OCI-LY1 (cell line): ENCODE data around the gene FAM83F.
A peak's percentile ranks its signal among the peaks of the same experiment; 100 is the strongest.

Experiments used
- H2AFZ ChIP-seq: fragments of 200-600 bp; sonication (generic), shearing (Covaris generic); 2 replicates; pipeline ENCODE4 v1.6.0; 2014; ENCODE audit warnings: antibody characterized with exemption, mild to moderate bottlenecking, low read length
- H3F3A ChIP-seq: fragments of 200-600 bp; sonication (generic), shearing (Covaris generic); 2 replicates; pipeline ENCODE4 v1.6.0; 2014; ENCODE audit warnings: mild to moderate bottlenecking, antibody characterized with exemption, low read length, moderate library complexity; ENCODE audit not compliant: insufficient read depth
- H3K27ac ChIP-seq: fragments of 200-600 bp; sonication (generic); 2 replicates; pipeline ENCODE4 v1.5.1; 2014; ENCODE audit warnings: low read length, mixed run types, mild to moderate bottlenecking, low read depth; ENCODE audit not compliant: poor library complexity, severe bottlenecking
- H3K27me3 ChIP-seq: fragments of 200-600 bp; sonication (generic); 2 replicates; pipeline ENCODE4 v1.6.0; 2014; ENCODE audit warnings: antibody characterized with exemption, mild to moderate bottlenecking, low read length, moderate library complexity; ENCODE audit not compliant: insufficient read depth
- H3K36me3 ChIP-seq: fragments of 200-600 bp; sonication (generic); 2 replicates; pipeline ENCODE4 v1.6.1; 2014; ENCODE audit warnings: mild to moderate bottlenecking, antibody characterized with exemption, low read length, moderate library complexity, mixed read lengths; ENCODE audit not compliant: insufficient read depth
- H3K4me1 ChIP-seq: fragments of 200-600 bp; sonication (generic); 2 replicates; pipeline ENCODE4 v1.5.1; 2014; ENCODE audit warnings: mild to moderate bottlenecking, low read length, moderate library complexity; ENCODE audit not compliant: insufficient read depth, severe bottlenecking
- H3K4me2 ChIP-seq: fragments of 200-600 bp; sonication (generic), shearing (Covaris generic); 2 replicates; pipeline ENCODE4 v1.6.1; 2014; ENCODE audit warnings: low read length
- H3K4me3 ChIP-seq: fragments of 200-600 bp; sonication (generic); 2 replicates; pipeline ENCODE4 v1.5.1; 2014; ENCODE audit warnings: low read length, low read depth, mild to moderate bottlenecking, mixed read lengths; ENCODE audit not compliant: poor library complexity, severe bottlenecking
- H3K79me2 ChIP-seq: fragments of 200-600 bp; shearing (Covaris generic); 2 replicates; pipeline ENCODE4 v1.6.1; 2016; ENCODE audit warnings: mixed run types, low read length, mixed read lengths; ENCODE audit not compliant: insufficient read depth
- H3K9ac ChIP-seq: fragments of 200-600 bp; sonication (generic), shearing (Covaris generic); 2 replicates; pipeline ENCODE4 v1.6.1; 2014; ENCODE audit warnings: mild to moderate bottlenecking, low read length, mixed read lengths
- H3K9me2 ChIP-seq: fragments of 200-600 bp; sonication (generic), shearing (Covaris generic); 2 replicates; pipeline ENCODE4 v1.6.1; 2014; ENCODE audit warnings: low read depth, mild to moderate bottlenecking, low read length, mixed read lengths
- H3K9me3 ChIP-seq: fragments of 200-600 bp; shearing (Covaris generic); 2 replicates; pipeline ENCODE4 v1.6.1; 2014; ENCODE audit warnings: low read length, mixed read lengths
- H4K20me1 ChIP-seq: fragments of 200-600 bp; sonication (generic), shearing (Covaris generic); 2 replicates; pipeline ENCODE4 v1.6.0; 2016; ENCODE audit warnings: mild to moderate bottlenecking, low read length; ENCODE audit not compliant: insufficient read depth
- EZH2 ChIP-seq: fragments of 200-600 bp; sonication (generic), shearing (Covaris generic); IDR thresholded peaks from 2 replicates; pipeline ENCODE4 v1.8.0; 2017; ENCODE audit warnings: borderline replicate concordance, mixed run types, mild to moderate bottlenecking, antibody characterized with exemption, low read length, moderate library complexity, mixed read lengths
- TF ChIP-seq, protein P1 (sequence below): fragments of 200-600 bp; sonication (generic), shearing (Covaris generic); IDR thresholded peaks from 2 replicates; pipeline ENCODE4 v1.5.1; 2017; ENCODE audit warnings: mild to moderate bottlenecking, antibody characterized with exemption, low read length, moderate library complexity, mixed read lengths

The FAM83F gene

DNA sequence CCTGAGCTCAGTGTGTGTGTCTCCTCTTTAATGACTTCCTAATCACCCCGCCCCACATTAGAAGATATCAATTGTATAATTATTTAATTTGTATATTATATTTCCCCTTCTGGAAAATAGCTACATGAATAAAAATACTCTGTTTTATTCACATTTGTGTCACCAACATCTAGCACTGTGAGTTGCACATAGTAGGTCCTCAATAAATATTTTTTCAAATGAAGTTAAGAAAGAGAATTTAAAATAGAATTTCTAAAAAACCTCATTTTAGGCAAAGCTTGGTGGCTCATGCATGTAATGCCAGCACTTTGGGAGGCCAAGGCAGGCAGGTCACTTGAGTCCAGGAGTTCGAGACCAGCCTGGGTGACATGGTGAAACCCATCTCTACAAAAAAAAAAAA, 59.7 kb downstream of the FAM83F start:
- no peaks in the 10 kb centered on the region for H3K27me3 ChIP-seq
- H3K9me2 ChIP-seq, result no peaks in the 10 kb centered on the region
- peak overlapping the region; percentile 97 for H3K27ac ChIP-seq
- H3K9me3 ChIP-seq, result no peaks in the 10 kb centered on the region
- no peak overlapping the region for H3K4me3 ChIP-seq
- H3K4me1 ChIP-seq, result peaks cover 84% of the 10 kb centered on the region
- H4K20me1 ChIP-seq, result no peaks in the 10 kb centered on the region
- no peak overlapping the region for H3K4me2 ChIP-seq
- TF ChIP-seq, protein P1, sequence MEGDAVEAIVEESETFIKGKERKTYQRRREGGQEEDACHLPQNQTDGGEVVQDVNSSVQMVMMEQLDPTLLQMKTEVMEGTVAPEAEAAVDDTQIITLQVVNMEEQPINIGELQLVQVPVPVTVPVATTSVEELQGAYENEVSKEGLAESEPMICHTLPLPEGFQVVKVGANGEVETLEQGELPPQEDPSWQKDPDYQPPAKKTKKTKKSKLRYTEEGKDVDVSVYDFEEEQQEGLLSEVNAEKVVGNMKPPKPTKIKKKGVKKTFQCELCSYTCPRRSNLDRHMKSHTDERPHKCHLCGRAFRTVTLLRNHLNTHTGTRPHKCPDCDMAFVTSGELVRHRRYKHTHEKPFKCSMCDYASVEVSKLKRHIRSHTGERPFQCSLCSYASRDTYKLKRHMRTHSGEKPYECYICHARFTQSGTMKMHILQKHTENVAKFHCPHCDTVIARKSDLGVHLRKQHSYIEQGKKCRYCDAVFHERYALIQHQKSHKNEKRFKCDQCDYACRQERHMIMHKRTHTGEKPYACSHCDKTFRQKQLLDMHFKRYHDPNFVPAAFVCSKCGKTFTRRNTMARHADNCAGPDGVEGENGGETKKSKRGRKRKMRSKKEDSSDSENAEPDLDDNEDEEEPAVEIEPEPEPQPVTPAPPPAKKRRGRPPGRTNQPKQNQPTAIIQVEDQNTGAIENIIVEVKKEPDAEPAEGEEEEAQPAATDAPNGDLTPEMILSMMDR, result no peak
- no peak for TF ChIP-seq EZH2
- no peaks in the 10 kb centered on the region for H3K36me3 ChIP-seq
- no peak overlapping the region for H3K9ac ChIP-seq
- 0 out of 2 replicates have a peak, but pooled peaks cover 2% of the 10 kb centered on the region for H3F3A ChIP-seq
- H3K79me2 ChIP-seq, result peaks cover 76% of the 10 kb centered on the region
- no peak overlapping the region for H2AFZ ChIP-seq

DNA sequence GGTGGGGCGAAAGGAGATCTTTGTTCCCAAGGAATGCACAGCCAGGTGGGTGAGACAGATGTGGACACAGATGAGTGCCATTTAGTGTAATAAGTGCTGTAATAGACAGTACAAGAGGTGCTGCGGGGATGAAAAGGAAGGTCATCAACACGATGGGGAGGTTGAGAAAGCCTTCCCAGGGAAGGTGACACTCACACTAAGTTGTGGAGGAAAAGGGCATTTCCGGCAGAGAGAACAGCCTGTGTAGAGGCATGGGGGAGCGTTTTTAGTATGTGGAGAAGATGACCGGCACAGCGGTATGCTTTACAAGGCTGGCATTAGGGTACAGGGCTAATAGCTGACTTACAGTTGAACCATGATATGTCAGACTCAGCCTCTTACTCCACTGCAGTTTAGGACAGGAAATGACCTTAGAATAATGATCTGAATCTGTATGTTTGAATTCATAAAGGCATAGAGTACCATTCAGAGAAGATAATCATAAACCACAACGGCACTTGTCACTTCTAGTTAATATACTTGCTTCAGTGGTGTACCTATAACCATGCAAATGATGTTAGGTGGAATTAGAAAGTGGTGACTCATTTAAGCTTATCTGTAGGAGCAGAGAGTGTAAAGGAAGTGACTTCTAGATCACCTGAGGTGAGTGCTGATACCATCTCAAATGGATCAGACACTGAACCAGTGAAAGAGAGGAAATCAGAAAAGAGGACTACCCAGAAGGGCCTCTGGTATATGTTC, 60.6 kb downstream of the FAM83F start:
- H3K4me3 ChIP-seq, result peak overlapping the region; percentile 39
- H2AFZ ChIP-seq, result no peak overlapping the region
- H3K27ac ChIP-seq, result peak overlapping the region; percentile 85
- H3K36me3 ChIP-seq, result no peaks in the 10 kb centered on the region
- no peaks in the 10 kb centered on the region for H3K27me3 ChIP-seq
- H3K4me1 ChIP-seq, result peaks cover 76% of the 10 kb centered on the region
- no peaks in the 10 kb centered on the region for H3K9me2 ChIP-seq
- H4K20me1 ChIP-seq, result no peaks in the 10 kb centered on the region
- TF ChIP-seq, protein P1, result no peak
- TF ChIP-seq EZH2, result no peak
- peak overlapping the region; percentile 15; the same call in 1 of the 2 replicates for H3K9ac ChIP-seq
- H3K9me3 ChIP-seq, result no peaks in the 10 kb centered on the region
- H3K79me2 ChIP-seq, result peaks cover 82% of the 10 kb centered on the region
- H3K4me2 ChIP-seq, result peak overlapping the region; percentile 54
- H3F3A ChIP-seq, result no peaks in the 10 kb centered on the region

DNA sequence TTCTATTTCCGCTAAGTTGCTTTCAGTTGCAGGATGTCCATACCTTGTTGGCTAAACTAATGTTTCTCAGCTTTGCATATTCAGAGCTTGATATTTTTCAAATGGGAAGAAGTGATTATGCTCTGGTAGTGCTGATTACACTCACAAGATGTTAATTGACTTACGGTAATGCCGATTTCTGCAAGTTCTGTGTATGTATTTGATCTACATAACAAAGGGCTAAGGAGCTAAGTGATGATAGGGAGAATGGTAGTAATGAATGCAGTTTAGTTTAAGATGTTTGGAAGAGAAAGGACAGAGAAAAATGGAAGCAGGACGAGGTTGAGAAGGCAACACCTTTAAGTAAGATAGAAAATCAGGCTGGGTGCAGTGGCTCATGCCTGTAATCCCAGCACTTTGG, 61.4 kb downstream of the FAM83F start:
- Histone ChIP-seq H3K9ac (peak overlapping the region; percentile 15; the same call in 1 of the 2 replicates), H3K4me3 (peak overlapping the region; percentile 39), H2AFZ (no peak overlapping the region), H3K4me2 (peak overlapping the region; percentile 54), H3K79me2 (peaks cover 90% of the 10 kb centered on the region), H3K27me3 (no peaks in the 10 kb centered on the region), H4K20me1 (no peaks in the 10 kb centered on the region), H3K9me2 (no peaks in the 10 kb centered on the region), H3K36me3 (no peaks in the 10 kb centered on the region), H3K9me3 (no peaks in the 10 kb centered on the region), H3F3A (no peaks in the 10 kb centered on the region), H3K27ac (peak overlapping the region; percentile 85), H3K4me1 (peaks cover 68% of the 10 kb centered on the region)
- TF ChIP-seq, protein P1, result no peak
- TF ChIP-seq EZH2, result no peak
